ENCODE data around the gene ZNF575.
"Not testable (repeated sequence)": the region's sequence is repeated elsewhere in the genome, so short reads cannot be mapped to it uniquely, and the experiment has no call there.

ZNF575 gene

DNA sequence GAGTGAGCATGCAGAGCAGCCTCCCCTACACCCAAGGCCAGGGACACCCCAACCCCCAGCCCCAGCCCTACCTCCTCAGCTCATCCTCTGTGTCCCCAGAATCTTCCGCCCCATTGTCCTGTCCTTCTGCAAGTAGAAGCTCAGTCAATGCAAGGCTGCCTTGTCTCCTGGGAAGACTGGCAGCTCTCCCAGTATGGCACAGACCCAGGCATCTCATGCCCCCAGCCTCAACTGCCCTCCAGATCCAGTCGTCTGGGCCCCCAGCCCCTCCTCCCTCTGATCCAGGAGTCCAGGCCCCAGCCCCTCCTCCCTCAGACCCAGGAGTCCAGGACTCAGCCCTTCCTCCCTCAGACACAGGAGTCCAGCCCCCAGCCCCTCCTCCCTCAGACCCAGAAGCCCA, 13.0 kb downstream of the ZNF575 start:
- no peak for DNase-seq

DNA sequence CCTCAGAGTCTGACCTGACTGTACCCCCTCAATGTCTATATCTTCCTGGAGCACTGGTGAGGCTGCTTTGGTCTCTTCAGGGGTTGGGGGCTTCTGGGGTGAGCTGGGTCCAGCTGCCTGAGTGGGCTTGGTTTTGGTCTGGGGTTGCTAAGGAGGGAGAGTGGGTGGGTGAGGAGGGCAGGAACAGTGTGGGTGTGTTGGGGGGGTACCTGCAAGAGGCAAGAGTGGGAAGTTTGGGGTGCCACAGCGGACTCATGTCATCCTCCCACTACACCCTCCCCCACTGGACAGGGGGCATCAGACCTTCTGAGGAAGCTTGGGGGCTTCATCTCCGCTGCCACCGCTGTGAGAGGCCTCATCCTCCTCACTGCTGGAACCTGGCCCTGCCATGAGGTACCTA, 13.6 kb downstream of the ZNF575 start:
- no peak for DNase-seq

DNA sequence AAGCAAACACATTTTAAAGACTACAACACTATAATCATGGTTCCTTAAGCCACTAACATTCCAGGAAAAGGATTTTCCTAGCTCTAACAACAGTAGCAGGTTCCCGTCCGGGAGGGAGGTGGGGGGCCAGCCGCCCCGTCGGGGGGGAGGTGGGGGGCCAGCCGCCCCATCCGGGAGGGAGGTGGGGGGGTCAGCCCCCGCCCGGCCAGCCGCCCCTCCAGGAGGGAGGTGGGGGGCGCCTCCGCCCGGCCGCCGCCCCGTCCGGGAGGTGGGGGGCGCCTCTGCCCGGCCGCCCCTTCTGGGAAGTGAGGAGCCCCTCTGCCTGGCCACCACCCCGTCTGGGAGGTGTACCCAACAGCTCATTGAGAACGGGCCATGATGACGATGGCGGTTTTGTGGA, 14.9 kb downstream of the ZNF575 start:
- DNase-seq = not testable (repeated sequence)

DNA sequence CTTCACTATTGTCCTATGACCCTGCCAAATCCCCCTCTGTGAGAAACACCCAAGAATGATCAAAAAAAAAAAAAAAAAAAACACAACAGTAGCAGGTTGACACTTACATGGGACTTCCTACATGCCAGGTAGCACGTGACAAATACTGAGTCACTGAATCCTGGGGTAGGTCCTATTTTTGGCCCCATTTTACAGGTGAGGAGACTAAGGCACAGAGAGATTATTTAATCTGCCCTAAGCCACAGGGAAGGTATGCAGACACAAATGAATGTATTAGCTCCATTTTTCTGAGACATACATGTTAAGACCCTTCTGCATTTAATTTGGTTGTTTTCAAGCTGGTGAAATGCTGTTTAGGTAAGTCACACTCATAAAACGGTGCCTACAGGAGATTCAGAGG, 15.7 kb downstream of the ZNF575 start:
- DNase-seq = no peak

DNA sequence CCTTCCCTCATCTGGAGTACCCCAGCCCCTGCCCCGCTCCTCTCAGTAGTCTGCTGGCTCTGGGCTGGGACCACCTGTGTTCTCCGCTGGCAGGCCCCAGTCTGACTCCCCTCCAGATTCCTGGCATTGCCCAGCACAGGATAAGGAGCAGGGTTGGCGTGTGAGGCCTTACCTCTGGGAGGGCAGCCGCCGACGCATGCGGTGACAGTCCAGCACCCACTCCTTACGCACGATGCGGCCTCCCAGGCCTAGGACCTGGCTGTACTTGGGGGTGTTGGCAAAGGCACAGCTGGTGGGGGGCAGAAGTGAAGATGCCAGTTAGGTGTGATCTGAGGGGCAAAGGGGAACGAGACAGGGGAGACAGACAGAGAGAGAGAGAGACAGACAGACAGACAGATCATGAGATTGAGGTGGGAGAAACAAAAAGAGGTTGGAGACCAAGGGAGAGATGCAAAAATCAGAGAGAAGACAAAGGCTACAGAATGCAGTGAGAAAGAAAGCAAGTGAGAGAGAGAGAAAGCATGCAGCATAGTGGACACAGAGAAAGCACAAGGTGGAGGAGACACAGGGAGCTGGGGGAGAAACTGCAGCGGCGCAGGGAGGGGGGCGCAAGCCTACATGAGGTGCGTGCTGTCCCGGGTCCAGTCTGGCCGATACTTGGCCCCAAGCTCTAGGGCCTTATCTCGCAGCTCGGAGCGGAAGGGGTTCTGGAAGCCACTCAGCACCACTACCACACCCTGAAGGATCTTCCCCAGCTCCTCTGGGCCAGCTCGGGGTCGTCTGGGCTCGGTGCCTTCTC, 18.6 kb downstream of the ZNF575 start:
- no peak for DNase-seq

DNA sequence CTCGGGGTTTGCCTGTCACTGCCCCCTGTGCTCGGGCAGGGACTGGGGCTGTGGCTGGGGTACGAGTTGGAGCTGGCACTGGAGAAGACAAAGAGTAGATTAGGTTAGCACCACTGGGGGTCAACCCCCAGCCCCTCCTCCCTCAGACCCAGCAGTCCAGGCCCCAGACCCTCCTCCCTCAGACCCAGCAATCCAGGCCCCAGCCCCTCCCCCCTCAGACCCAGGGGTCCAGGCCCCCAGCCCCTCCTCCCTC, 19.1 kb downstream of the ZNF575 start:
- DNase-seq = no peak

DNA sequence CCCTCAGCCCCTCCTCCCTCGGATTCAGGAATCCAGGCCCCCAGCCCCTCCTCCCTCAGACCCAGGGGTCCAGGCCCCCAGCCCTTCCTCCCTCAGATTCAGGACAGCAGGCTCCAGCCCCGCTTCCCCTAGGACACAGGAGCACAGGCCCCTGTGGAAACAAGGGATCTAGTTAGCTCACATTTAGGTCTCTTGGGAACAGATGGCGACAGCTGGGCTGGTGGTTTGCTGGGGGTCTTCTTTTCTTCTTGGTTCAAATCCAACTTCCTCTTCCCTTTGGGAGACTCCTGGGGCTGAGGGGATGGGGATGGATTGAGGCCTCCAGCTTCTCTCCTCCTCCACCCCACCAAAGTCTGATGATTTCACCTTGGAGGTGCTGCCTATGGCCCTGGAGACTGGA, 19.6 kb downstream of the ZNF575 start:
- no peak for DNase-seq

DNA sequence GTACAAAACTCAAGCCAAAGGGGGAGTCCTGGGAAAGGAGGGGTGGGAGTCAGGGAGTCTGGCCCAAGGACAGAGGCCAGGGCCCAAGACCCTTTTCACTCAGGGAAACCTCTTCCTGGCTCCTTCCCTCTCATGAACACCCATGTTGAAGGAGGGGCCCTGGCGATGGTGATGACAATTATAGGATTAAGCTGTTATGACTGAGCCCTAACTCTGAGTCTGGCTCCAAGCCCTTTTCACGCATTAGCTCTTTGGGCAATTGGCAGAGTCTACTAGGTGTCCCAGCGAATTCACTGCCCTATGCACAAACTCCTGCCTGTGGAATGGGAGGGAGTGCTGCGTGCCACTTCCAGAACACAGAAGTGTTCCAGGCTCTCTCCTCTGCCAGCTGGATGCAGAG, 20.7 kb downstream of the ZNF575 start:
- DNase-seq = no peak

DNA sequence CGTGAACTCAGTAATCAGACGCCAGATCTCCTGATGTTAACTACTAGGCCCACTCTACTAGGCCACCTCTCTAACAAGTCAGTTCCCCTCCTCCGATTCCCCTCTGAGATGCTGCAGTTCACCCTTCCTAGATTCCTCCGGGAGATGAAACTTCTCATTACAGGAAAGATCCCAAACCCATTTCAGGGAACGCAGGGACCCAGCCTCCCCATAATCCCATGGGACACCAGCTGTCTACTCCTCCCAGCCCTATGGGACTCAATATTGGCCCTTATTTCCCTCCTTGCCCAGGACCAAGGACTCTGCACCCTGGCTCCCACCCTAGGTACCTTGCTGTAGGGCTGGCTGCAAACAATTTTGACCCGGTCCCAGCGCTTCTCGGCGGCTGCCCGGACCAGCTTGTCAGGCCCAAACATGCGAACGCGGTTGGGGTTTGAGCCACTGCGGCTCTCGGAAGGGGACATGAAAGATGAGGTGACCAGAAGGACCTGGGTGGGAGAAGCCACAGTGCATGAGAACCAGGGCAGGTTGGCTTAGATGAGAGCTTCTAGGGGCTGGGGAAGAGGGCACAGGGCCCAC, 21.4 kb downstream of the ZNF575 start:
- DNase-seq = no peak

DNA sequence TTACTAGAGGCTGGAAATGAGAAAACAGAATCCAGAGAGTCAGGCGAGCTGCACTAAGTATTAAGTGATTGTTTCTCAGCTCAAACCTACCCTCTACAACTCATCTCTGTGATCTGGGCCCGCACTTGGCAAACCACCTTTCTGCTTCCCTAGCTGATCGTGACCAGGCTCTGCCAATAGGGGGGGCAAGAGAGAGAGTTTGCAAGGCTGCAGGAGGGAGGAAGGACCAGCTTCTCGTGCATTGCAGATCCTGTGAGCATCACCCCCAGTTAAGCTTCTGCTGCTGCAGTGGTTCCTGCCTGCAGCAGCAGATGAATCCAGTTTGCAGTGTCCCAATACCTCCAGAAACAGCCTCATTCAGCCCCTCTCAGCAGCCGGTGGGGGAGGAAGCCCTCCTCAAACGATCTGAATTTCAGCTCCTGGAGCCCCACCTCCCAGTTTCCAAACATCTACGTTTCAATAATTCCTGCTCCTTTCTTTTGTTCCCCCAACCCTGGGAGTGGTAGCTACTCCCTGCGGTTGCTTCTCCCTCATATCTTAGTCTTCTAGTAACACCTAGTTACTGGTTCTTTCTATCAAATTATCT, 22.3 kb downstream of the ZNF575 start:
- DNase-seq = peak; percentile 83 to 85

DNA sequence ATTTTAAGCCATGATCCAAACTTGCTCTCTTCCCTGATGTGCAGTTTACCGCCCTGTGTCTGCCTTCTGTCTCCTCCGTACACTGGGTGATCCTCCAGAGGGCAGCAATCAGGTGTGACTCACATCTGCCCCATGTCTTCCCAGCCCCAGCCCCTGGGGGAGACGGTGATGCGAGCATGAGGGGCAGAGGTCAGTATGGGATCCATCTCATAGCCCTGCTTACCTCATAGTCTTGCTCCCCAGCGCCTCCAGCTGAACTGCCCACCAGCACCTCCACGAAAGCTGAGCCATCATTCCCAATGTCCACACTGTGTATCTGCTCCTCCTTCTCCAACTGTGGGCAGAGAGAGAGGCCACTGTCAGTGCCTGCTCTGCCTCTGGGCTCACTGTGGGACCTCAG, 27.7 kb downstream of the ZNF575 start:
- peak in 1 of 2 experiments; percentile 7 for DNase-seq

DNA sequence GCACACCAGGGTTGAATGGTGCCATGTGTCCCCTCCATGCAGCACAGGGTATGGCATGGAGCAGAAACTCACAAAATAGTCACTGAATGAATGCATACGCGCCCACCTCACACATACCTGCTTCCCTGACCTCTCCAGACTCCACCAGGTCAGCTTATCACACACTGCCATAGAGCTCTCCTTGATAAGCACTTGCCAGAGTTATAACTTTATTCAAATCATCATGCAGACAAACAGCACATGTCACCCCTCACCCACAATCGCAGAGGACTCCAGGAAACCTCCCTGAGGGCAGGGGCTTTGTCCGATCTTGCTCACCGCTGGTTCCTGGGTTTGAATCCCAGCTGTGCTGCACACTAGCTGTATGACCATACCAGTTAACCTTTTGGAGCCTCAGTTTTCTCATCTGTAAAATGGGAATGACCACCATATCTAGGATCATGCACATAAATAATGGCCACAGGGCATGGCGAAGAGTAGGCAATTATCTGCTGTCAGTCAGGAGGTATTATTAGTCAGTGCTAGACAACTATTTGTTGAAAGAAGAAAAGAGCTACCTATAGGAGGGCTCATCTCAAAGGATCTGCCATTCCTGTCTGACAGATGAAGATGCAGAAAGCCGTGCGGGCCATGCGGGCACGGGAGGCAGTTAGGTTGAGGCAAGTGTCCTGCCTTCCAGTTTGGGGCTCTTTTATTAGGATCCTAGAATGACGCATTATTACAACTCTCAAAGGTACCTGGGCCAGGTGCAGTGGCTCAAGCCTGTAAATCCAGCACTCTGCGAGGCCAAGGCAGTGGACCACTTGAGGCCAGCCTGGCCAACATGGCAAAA, 28.4 kb downstream of the ZNF575 start:
- DNase-seq = no peak

DNA sequence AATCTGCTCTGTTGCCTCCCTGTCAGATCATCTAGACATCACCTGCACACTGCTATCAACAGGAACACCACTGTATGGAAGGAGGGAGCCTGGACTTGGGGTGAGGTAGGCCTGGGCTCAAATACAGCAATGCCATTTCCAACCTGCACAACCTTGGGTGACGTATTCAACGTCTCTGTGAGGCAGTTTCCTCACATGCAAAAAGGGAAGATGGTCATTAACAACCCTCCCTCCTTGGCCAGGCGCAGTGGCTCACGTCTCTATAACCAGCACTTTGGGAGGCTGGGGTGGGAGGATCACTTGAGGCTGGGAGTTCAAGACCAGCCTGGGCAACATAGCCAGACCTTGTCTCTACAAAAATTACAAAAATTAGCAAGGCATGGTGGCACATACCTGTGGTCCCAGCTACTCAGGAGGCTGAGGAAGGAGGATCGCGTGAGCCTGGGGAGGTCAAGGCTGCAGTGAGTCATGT, 29.3 kb downstream of the ZNF575 start:
- no peak for DNase-seq

DNA sequence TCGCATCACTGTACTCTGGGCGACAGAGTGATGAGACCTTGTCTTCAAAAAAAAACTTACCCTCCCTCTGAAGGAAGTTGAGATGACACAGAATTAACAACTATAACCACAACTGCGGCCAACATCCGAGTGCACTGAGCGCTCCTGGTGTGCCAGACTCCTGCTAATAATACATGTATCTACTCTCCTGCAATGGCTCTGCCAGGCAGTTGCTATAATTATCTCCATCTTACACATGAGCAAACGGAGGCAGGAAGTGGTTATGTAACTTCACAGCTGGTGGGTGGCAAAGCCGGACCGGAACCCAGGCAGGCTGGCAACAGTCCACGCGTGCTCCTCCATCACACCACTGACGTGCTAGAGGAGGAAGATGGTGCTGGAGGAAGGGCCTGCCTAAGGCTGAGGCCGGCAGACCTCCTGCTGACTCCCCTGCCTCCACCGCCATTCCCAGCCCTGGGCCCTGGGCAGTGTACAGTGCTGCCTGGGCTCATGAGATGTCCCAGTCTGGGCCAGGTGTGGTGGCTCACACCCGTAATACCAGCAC, 29.8 kb downstream of the ZNF575 start:
- peak; percentile 56 to 64 for DNase-seq

DNA sequence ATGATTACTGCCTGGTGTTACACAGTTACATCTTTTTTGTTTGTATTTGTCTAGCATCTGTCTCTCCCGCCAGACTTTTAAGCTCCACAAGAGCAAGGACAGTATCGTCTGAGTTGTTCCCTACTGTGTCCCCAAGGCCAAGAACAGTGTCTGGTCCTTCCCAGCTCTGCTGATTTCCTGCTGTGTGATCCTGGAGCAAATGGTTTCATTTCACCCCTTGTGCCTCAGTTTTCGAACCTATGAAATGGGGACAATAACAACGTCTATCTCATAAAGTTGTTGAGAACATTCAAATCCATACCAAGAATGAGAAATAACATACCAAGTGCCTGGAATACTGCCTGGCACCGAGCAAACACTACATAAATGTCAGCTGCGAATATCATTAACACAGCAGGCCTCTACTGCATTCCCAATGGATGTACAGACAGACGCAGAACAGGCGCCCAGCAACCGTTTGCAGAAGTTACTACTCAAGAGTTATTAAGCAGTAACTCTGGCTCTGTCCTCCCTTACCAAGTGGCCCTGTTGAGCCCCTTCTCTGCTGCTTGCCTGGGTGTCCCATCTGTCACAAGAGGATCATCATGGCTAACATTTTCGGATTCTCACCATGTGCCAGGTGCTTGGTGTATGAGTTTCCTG, 30.9 kb downstream of the ZNF575 start:
- DNase-seq = no peak

DNA sequence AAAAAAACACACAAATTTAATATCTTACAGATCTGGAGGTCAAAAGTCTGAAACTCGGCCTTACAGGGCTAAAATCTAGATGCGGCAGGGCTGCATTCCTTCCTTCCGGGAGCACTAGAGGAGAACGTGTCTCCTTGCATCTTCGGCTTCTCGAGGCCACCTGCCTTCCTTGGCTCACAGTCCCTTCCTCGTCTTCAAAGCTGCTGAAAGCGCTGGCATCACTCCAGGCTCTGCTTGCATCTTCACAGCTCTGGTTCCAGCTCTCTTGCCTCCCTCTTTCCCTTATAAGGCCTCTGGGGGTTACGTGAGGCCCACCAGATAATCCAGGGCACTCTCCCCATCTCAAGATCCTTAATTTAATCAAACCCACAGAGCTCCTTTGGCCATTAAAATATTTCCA, 31.8 kb downstream of the ZNF575 start:
- DNase-seq = no peak

DNA sequence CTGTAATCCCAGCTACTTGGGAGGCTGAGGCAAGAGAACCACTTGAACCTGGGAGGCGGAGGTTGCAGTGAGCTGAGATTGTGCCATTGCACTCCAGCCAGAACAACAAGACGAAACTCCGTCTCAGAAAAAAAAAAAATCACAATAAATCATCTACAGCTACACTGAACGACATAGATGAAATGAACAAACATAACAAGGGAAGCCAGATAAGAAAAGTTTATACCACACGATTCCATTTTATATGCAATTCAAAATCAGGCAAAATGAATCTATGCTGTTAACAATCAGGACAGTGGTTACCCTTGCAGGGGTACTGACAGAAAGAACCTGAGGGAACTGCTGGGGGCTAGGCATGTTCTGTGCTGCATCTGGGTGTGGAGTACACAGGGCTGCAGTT, 36.7 kb downstream of the ZNF575 start:
- no peak for DNase-seq

DNA sequence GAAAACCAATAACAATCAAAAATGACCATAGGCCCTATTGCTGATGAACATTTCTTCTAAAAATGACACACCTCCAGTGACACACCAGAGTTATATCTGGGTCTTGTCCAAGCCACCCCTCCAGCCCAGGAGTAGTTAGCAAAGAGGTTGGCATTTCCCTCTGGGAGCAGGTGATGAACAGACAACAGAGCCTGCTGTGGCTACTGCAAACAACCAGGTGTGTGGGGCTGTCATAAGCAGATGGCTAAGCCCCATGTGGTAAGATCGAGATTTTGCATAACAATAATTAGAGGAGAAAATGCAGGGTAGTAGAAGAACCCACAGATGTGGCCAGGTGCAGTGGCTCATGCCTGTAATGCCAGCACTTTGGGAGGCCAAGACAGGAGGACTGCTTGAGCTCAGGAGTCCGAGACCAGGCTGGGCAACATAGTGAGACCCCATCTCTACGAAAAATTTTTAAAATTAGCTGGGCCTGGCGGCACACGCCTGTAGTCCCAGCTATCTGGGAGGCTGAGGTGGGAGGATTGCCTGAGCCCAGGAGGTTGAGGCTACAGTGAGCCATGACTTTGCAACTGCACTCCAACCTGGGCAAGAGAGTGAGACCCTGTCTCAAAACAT, 37.3 kb downstream of the ZNF575 start:
- DNase-seq = no peak

DNA sequence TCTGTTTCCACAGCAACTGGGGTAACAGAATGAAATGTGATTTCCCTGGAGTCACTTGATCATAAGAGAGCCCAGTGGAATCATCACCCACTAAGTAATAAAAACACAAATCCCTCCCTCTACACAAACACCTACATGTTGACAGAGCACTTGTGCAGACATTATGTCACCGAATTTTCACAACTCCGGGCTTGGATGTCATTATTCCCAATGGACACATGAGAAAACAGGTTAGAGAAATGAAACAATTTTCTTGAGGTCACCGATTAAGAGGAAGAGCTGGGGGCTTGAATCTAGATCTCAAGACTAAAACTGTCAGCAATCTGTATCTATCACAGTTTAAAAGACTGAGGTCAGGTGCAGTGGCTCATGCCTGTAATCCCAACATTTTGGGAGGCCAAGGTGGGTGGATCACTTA, 39.2 kb downstream of the ZNF575 start:
- DNase-seq = no peak

DNA sequence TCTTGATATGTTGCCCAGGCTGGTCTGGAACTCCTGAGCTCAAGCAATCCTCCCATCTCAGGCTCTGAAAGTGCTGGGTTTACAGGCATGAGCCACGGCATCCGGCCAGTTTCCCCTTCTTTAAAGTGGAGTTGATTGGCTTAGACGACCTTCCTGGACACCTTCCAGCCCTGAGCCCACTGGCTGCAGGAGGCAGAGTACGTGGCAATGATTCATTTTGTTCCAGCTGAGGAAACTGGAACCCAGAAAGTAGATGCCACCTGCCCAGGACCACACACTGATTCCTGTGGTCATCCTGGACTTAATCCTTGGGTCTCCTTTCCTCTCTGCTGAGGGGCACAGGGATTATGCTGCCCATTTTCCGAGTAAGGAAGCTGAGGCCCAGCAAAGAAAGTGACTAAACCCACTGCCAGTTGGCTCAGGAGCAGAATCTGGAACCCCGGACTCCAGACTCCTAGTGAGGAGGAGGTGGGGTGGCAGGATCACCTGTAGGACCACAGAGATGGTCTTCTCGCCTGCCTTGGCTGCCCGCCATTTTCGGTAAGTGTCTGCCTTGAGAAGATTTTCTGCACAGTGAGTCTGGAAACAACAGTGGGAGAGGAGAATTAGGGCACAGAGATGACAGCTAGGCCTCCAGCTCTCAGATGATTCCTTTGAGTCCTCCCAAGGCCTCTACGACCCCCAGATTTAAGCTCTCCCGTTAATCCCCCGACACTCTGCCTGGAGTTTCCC, 41.6 kb downstream of the ZNF575 start:
- no peak for DNase-seq

DNA sequence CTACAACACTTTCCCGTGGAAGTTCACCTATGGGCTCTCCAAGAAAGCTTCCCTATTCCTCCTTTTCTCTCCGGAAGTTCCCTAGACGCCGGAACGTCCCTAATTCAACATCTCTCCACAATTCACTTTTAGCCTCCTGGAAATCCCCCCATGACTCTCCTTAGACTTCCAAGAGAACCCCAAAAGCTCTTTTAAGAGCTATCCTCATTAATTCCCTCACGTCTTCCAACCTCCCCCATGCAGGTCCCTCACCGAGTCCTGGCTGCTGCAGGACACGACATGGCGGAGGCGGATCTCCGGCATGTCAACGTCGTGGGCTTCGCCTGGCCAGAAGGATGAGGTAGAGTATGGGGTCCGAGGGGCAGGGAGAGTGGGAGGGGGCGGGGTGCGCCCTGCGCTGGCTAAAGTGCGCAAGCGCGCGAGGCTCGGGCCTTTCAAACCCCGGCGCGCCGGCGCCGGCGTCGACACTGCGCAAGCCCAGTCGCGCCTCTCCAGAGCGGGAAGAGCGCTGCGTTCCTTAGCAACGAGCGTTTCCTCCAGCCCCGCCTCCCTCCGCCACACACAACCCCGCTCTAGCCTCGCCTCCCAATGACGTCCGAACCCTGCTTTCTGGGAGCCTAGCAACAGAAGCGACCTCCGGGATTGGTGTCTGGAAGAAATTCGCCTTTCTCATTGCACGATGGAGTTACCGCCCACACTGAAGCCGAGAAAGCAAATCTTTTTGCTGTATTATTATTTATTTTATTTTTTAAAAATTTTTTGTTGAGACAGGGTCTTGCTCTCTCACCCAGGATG, 42.4 kb downstream of the ZNF575 start, which contains the start of the genes PINLYP and XRCC1:
PINLYP (plus strand) TSS at position 646 of the 795 bp plus-strand sequence. CDS start 1,391 bp downstream, outside the sequence.
XRCC1 (minus strand) TSS at position 372 of the 795 bp plus-strand sequence; CDS start at position 303, 69 bp downstream.
- DNase-seq = peak; percentile 94
